DOHH2 (cell line): ENCODE data around the gene DTNB.

Experiments
- H3F3A ChIP-seq: fragments of 200-600 bp; sonication (generic), shearing (Covaris generic); 2 replicates; pipeline ENCODE4 v1.6.0; 2016; ENCODE audit warnings: antibody characterized with exemption, mild to moderate bottlenecking; ENCODE audit not compliant: control insufficient read depth, insufficient read depth
- H3K27ac ChIP-seq: fragments of 200-600 bp; sonication (generic); 2 replicates; pipeline ENCODE4 v1.5.1; 2014; ENCODE audit warnings: low read depth, mild to moderate bottlenecking, low read length, moderate library complexity
- H3K27me3 ChIP-seq: fragments of 200-600 bp; sonication (generic); 2 replicates; pipeline ENCODE4 v1.6.1; 2014; ENCODE audit warnings: mild to moderate bottlenecking, low read length, mixed read lengths; ENCODE audit not compliant: control insufficient read depth
- H3K36me3 ChIP-seq: fragments of 200-600 bp; sonication (generic); 2 replicates; pipeline ENCODE4 v1.6.1; 2014; ENCODE audit warnings: mild to moderate bottlenecking, low read length, moderate library complexity, mixed read lengths; ENCODE audit not compliant: control insufficient read depth
- H3K4me1 ChIP-seq: fragments of 200-600 bp; sonication (generic); 2 replicates; pipeline ENCODE4 v1.6.1; 2014; ENCODE audit warnings: mild to moderate bottlenecking, low read length, mixed read lengths; ENCODE audit not compliant: control insufficient read depth
- H3K4me2 ChIP-seq: fragments of 200-600 bp; sonication (generic); 2 replicates; pipeline ENCODE4 v1.6.0; 2014; ENCODE audit warnings: mild to moderate bottlenecking, low read length, moderate library complexity
- H3K4me3 ChIP-seq: fragments of 200-600 bp; sonication (generic); 2 replicates; pipeline ENCODE4 v1.5.1; 2014; ENCODE audit warnings: mild to moderate bottlenecking, low read length, mixed read lengths
- H3K79me2 ChIP-seq: fragments of 200-600 bp; sonication (generic); 2 replicates; pipeline ENCODE4 v1.6.1; 2014; ENCODE audit warnings: mild to moderate bottlenecking, low read length, mixed read lengths; ENCODE audit not compliant: control insufficient read depth
- H3K9me2 ChIP-seq: fragments of 200-600 bp; sonication (generic); replicated peaks from 2 replicates; pipeline ENCODE4 v1.6.1; 2014; ENCODE audit warnings: mild to moderate bottlenecking, low read length, mixed read lengths; ENCODE audit not compliant: control insufficient read depth
- H3K9me3 ChIP-seq: fragments of 200-600 bp; sonication (generic); 2 replicates; pipeline ENCODE4 v1.6.1; 2014; ENCODE audit warnings: antibody characterized with exemption, low read length, mixed read lengths; ENCODE audit not compliant: control insufficient read depth, insufficient read depth
- H4K20me1 ChIP-seq: fragments of 200-600 bp; sonication (generic); 2 replicates; pipeline ENCODE4 v1.6.0; 2014; ENCODE audit warnings: low read depth, mild to moderate bottlenecking, antibody characterized with exemption, low read length, moderate library complexity; ENCODE audit not compliant: control insufficient read depth, insufficient read depth
- CTCF ChIP-seq: fragments of 200-600 bp; sonication (generic); IDR thresholded peaks from one replicate; pipeline ENCODE4 v1.5.1; 2014; ENCODE audit warnings: antibody characterized with exemption, mild to moderate bottlenecking, low read depth, low read length; ENCODE audit not compliant: poor library complexity, severe bottlenecking
- EZH2phosphoT487 ChIP-seq: fragments of 200-600 bp; sonication (generic); IDR thresholded peaks from 2 replicates; pipeline ENCODE4 v1.6.1; 2017; ENCODE audit warnings: borderline replicate concordance, mild to moderate bottlenecking, antibody characterized with exemption, low read length, moderate library complexity, mixed read lengths

Gene DTNB

DNA sequence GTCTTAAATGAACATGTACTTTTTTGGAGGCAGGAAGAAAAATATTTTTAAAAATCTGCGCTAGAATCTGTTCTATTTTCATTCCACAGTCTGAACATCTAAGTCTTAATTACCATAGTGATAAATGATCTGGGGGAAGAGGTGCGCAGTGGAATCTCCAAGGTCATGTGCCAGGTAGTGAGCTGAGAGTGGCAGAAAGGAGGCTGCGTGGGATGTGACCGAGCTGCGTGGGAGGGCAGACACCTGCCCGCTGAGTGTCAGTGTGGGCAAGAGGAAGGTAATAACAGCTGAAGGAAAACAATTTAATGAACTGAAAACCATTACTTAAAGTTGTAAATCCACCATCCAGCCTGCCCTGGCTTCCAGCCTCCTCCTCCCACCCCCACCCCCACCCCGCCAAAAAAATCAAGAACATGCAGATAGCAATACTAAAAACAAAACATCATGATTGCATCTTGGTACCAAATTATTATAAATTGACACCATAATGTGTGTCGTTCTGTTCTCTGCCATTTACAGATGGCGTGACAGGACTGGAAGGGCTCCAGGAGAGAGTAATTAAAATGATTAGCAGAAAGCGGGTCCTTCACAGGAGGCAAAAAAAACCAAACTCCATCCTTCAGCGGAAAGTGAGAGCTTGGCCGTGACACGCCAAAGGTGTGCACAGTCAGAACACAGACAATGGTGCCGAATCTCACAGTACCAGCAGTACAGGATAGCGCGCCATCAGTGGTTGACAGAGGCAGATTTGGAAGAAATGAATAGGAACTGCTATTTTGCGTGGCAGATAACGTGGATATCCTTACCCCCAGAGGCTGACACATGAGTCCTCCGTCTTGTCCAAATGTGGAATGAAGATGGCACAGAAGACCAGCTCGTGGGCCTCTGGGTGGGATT lies 11.4 kb upstream of the DTNB start:
- peaks cover 8% of the 10 kb centered on the region; the same call in 1 of the 2 replicates for H3K27me3 ChIP-seq
- no peaks in the 10 kb centered on the region for H3K36me3 ChIP-seq
- H3K4me3 ChIP-seq: no peak overlapping the region
- no peaks in the 10 kb centered on the region for H3F3A ChIP-seq
- H3K27ac ChIP-seq: no peak overlapping the region
- H3K9me3 ChIP-seq: no peaks in the 10 kb centered on the region
- H3K4me1 ChIP-seq: no peaks in the 10 kb centered on the region
- H3K4me2 ChIP-seq: no peak overlapping the region
- no peaks in the 10 kb centered on the region for H3K9me2 ChIP-seq
- TF ChIP-seq CTCF (no peak), EZH2phosphoT487 (no peak)
- H3K79me2 ChIP-seq: no peaks in the 10 kb centered on the region
- no peaks in the 10 kb centered on the region for H4K20me1 ChIP-seq

- H3K79me2 ChIP-seq: no peaks in the 10 kb centered on the region
- peaks cover 17% of the 10 kb centered on the region for H3K27me3 ChIP-seq
- TF ChIP-seq EZH2phosphoT487 (no peak), CTCF (no peak)
- no peak overlapping the region for H3K4me3 ChIP-seq
- no peaks in the 10 kb centered on the region for H3K36me3 ChIP-seq
- H3K9me3 ChIP-seq: no peaks in the 10 kb centered on the region
- H3K27ac ChIP-seq: no peak overlapping the region
- H4K20me1 ChIP-seq: no peaks in the 10 kb centered on the region
- H3F3A ChIP-seq: no peaks in the 10 kb centered on the region
- no peak overlapping the region for H3K4me2 ChIP-seq
- no peaks in the 10 kb centered on the region for H3K9me2 ChIP-seq
- H3K4me1 ChIP-seq: no peaks in the 10 kb centered on the region
Measured at GRCh38 chr2:25682082-25682481, 8.7 kb upstream of the DTNB start.

GRCh38 chr2:25677877-25678276 lies 4.5 kb upstream of the DTNB start:
- Histone ChIP-seq H3K36me3 (no peaks in the 10 kb centered on the region), H3F3A (peaks cover 8% of the 10 kb centered on the region), H3K27me3 (peaks cover 36% of the 10 kb centered on the region), H3K4me2 (no peak overlapping the region), H3K4me1 (peaks cover 5% of the 10 kb centered on the region), H3K4me3 (no peak overlapping the region), H3K27ac (no peak overlapping the region), H3K79me2 (no peaks in the 10 kb centered on the region), H4K20me1 (no peaks in the 10 kb centered on the region), H3K9me3 (no peaks in the 10 kb centered on the region), H3K9me2 (no peaks in the 10 kb centered on the region)
- TF ChIP-seq CTCF: no peak
- no peak for TF ChIP-seq EZH2phosphoT487
